Ishikawa (cell line): ENCODE data around the gene RAET1L.

ENCODE experiments used
- CEBPB ChIP-seq: IDR thresholded peaks from 2 replicates; pipeline ENCODE4 v1.6.1; 2012
- CREB1 ChIP-seq: IDR thresholded peaks from 2 replicates; pipeline ENCODE4 v1.6.1; 2012; ENCODE audit warnings: low read depth
- EGR1 ChIP-seq: IDR thresholded peaks from 2 replicates; pipeline ENCODE4 v1.6.1; 2012
- EP300 ChIP-seq: IDR thresholded peaks from 2 replicates; pipeline ENCODE4 v1.6.1; 2012; ENCODE audit warnings: borderline replicate concordance
- MAX ChIP-seq: IDR thresholded peaks from 2 replicates; pipeline ENCODE4 v1.6.1; 2012
- RAD21 ChIP-seq: IDR thresholded peaks from 2 replicates; pipeline ENCODE4 v1.6.1; 2012; ENCODE audit warnings: low read depth
- REST ChIP-seq: IDR thresholded peaks from 2 replicates; pipeline ENCODE4 v1.6.1; 2012; ENCODE audit warnings: low read depth, mild to moderate bottlenecking
- USF1 ChIP-seq: IDR thresholded peaks from 2 replicates; pipeline ENCODE4 v1.6.1; 2012
- YY1 ChIP-seq: IDR thresholded peaks from 2 replicates; pipeline ENCODE4 v1.6.1; 2012; ENCODE audit warnings: low read depth
- ZBTB7A ChIP-seq: IDR thresholded peaks from 2 replicates; pipeline ENCODE4 v1.6.1; 2012; ENCODE audit warnings: low read depth

GRCh38 chr6:149999636-150000035, 25.7 kb downstream of the RAET1L start:
- TF ChIP-seq MAX (no peak), YY1 (no peak), EP300 (no peak), RAD21 (no peak), EGR1 (no peak), USF1 (no peak), CEBPB (no peak), REST (no peak), ZBTB7A (no peak), CREB1 (no peak)
